ENCODE results near the gene ALPG.
"Not testable (repeated sequence)": the region's sequence is repeated elsewhere in the genome, so short reads cannot be mapped to it uniquely, and the experiment has no call there.

Gene ALPG

DNA sequence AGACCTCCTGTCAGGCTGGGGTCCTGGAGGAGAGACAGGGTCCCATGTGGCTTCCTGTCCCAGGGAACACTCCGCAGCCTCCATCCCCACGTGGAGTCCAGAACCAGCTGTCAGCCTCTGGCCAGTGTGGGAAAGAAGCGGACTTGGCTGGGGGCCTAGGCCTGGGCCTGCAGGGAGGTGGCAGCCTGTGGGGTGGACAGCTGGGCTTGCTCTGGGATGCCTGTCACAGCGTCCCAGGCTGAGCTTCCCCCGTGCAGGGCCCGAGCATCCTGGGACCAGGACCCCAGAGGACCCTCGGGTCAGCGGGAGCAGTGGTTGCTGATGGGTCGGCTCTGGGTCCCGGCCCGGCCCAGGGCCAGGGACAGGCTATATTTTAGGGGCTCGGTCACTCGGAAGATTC lies 35.8 kb downstream of the ALPG start:
- not testable (repeated sequence) for DNase-seq

GRCh38 chr2:232443047-232443446 lies 36.4 kb downstream of the ALPG start:
- not testable (repeated sequence) for DNase-seq

DNA sequence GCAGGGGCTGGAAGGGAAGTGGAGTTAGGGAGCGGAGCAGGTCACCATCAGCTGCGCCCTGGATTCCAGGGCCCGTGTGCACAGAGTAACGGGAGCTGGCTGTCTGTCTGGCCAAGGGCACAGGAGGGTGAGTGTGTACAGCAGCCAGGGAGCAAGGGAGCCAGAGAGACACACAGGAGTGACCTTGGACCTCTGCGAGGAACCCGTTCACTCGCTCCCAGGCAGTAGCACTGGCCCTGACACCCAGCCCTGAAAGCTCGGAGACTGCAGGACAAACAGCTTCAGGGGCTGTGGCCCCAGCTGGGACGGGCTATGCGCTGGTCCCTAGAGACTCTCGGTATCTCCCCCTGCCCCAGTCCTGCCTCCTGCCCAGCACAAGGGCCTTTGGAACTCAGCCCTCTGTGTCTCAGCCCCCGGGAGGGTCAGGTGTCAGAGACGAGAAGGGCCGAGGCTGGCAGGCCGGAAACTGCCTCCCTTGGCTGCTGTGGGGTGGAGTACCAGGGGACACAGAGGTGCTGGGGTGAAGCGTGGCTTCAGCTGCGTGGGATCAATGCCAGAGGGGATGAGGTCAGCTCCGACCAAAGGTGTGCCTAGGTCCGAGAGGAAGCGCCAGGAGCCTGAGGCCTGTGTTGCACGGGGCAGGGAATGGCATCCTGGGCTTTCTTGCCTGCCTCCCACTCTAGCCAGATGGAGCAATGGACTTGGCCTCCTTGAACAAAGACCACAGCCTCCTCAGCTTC lies 37.2 kb downstream of the ALPG start:
- not testable (repeated sequence) for DNase-seq

DNA sequence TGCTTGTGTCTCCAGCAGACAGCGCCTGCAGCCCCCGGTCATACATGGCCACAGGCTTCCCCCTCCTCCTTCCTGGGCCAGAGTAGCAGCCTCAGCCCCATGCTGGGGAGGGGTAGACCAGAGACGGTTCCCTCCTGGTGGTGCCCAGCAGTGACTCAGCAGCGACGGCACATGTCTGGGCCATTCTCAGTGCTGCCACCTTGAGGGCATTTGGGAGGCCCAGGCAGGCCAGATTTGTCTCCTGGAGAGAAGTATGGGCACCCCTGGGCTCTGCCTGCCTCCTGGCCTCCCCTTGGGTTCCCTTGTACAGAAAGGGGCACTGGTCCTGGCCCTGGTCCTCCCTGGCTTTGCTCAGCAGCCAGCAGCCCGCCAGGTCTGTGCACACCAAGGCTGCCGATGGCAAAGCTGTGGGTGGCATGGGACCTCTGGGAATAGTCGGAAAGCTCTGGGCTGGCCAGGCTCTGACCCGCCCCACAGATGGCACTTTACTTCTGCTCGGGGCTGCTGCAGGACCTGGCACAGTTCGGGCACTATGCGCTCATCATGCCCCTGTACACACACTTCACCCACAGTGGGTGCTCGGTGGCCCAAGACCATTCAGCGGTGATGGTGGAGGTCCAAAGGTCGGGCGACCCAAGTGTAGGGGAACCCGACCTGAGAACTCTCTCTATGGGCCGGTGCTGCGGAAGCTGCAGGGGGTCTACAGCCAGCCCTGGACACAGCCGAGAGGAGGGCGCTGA lies 37.9 kb downstream of the ALPG start:
- peak; percentile 53 for DNase-seq

DNA sequence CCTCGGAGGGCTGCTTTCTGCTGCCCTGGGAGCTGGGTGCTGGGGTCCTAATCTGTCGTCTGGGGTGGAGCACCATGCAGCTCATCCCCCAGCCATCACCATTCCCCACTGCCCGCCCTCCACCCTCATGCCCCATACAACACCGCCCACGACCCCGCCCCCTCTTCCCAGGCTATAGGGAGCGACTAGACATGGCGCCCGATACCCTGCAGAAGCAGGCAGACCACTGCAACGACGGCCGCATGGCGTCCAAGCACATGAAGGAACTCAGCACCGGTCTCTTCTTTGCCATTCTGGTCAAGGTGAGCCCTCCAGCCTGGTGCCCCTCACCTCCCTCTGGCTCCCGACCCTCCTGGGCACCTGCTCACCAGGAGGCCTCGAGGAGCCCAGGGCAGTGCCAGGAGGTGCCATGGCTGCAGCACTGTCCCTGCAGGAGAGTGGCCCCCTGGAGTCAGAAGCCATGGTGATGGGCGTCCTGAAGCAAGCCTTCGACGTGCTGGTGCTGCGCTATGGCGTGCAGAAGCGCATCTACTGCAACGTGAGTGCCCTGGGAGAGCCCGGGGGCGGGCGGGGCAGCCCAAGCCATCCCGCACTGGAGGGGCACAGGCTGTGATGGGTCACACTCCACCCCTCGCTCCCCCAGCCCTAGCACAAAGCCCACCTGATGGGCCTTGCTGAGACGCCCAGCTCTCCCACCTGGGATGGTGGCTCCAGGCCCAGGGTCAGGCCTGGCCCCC lies 38.7 kb downstream of the ALPG start:
- not testable (repeated sequence) for DNase-seq

DNA sequence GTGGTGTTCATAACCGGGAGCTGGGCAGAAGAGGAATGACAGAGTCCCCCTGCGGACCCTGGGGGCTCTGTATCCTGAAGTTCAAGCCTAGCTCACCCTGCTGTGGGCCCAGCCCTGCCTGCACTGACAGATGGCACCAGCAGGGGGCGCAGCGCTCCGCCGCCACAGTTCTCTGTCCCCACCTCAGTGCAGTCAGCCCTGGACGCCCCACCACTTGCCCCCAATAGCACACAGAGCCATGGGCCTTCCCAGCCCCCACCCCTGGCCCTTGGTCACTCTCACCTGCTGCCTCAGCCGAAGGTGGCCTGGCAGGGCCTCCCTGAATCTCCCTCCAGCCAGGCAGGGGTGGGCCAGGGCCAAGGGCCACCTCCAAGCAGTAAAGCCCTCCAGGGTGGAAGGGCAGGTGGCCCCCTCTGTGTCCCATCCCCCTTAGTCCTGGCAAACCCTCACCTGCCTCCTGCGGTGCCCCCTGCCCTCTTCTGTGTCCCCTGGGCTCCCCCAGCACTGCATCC lies 39.7 kb downstream of the ALPG start:
- not testable (repeated sequence) for DNase-seq

DNA sequence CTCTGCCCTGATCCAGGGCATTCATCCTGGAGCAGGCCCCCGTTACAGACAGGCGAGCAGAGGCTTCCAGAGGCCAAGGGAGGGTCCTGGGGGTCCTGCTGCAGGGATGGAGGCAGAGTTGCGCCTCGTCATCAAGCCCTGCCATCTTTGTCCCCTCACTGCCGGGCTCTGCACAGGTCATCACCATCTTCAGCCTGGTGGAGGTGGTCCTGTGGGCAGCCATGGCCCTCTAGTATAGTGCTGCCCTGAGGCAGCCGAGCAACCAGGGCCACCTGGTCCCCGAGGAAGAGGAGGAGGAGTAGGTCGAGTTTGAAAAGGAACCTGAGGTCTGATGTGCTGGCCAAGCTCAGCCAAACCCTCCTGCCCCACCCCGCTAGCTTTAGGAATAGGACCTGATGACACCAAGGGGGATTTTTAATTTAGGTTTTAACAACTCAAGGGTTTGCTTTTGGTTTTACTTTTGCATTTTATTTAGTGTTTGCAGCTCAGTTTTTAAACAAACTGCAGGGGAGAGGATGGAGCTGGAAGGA lies 40.5 kb downstream of the ALPG start:
- DNase-seq, result no peak

DNA sequence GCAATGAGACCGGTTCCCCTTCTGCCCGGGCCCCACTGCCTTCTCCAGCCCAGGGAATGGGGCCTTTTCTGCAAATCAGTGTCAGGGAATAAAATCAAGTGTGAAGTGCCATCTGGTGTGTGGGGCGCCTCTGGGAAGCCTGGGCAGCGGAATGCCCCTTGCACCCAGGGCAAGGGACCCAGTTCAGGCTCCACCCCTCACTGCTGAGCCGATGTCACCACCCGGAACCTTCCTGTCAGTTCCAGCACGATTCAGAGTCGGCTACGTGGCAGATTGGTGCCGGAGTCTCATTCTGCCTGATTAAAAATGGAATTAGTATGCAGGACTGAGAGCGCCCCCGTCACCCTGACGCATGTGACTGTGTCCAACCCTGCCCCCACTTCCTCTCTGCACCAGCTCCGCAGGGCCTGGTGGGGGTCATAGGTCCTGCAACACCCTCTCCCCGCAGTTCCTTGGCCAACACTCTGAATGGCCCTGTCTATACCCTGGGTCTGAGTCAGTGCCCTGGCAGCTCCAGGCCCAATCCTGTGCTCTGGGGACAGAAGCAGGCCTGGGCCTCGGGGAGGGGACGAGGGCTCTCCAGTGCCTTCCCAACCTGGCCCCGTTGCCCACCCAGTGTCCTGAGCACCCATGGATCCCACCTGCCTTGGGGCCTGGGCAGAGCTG lies 41.1 kb downstream of the ALPG start:
- no peak for DNase-seq

DNA sequence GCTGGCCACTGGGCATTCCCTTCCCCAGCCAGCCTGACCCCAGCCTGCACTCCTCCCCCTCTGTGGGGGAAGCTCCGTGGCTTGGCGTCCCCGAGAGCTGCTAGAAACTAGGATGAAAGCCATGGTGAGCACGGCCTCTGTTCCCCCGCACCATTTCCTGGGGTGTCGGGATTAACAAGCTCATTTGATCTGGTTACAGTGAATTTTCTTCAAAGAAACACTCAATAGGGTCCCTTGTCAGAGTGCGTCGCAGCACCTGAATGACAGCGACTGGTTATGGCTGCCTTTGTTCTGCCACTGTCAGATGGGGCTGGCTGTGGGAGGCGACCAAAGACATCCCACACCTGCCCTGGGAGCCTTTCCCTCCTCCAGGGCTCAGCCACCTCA lies 41.7 kb downstream of the ALPG start:
- no peak for DNase-seq

GRCh38 chr2:232449964-232450363 lies 43.3 kb downstream of the ALPG start:
- no peak for DNase-seq

GRCh38 chr2:232451645-232452044 lies 45.0 kb downstream of the ALPG start:
- not testable (repeated sequence) for DNase-seq

DNA sequence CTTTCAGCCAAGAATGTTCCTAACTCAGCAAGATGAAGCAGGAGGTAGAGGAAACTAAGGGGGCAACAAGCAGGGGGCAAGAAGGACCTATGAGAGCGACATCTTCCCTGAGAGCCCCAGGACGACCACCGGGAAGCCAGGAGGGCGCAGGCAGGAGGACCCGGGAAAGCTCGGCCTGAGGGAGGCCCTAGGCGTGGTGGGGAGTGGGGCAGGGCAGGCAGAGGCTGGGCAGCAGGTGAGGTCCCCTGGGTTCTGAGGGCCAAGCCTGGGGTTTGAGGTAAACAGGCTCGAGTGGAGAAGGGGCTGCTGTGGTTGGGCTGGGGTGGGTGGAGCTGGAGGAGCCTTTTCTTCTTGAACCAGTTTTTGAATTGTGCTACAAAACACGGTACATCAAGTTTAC lies 48.0 kb downstream of the ALPG start:
- no peak for DNase-seq

DNA sequence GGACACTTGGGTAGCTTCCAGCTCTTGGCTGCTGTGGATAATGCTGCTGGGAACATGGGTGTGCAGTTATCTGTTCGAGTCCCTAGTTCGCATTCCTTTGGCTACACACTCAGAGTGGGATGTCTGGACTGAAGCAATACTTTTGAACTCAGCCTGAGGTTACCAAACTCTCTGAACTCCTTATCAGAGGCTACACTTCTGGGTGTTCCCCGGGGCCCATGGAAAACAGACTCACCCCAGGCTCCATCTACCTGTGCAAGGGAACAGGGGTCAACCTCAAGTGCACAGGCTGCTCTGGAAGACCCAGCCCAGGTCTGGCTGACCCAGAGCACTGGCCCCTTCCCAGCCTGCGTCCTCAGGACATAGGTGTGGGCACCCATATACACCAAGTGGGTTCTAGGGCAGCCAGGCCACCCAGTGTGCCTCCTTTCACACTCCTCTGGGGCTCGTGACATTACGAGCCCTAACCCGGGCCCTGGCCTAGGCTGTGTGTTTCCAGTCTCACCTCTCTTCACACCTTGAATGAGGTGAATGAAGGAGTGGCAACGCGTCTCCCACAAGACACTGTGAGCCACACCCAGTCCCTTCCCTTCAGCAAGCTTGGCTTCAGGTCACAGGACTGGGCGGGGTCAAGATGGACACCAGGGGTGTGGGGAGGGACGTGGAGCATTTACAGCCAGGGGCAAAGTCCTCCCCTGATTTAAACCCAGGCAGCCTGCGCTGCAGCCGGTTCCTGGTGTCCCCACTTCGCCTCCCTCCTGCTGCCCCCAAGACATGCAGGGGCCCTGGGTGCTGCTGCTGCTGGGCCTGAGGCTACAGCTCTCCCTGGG lies 49.0 kb downstream of the ALPG start, which contains the start of gene ALPI:
ALPI (plus strand) TSS at position 728 of the 830 bp plus-strand sequence; CDS start at position 775, 47 bp downstream.
- no peak for DNase-seq

- no peak for DNase-seq
These were observed 49.9 kb downstream of the ALPG start for GRCh38 chr2:232456296-232457120.

DNA sequence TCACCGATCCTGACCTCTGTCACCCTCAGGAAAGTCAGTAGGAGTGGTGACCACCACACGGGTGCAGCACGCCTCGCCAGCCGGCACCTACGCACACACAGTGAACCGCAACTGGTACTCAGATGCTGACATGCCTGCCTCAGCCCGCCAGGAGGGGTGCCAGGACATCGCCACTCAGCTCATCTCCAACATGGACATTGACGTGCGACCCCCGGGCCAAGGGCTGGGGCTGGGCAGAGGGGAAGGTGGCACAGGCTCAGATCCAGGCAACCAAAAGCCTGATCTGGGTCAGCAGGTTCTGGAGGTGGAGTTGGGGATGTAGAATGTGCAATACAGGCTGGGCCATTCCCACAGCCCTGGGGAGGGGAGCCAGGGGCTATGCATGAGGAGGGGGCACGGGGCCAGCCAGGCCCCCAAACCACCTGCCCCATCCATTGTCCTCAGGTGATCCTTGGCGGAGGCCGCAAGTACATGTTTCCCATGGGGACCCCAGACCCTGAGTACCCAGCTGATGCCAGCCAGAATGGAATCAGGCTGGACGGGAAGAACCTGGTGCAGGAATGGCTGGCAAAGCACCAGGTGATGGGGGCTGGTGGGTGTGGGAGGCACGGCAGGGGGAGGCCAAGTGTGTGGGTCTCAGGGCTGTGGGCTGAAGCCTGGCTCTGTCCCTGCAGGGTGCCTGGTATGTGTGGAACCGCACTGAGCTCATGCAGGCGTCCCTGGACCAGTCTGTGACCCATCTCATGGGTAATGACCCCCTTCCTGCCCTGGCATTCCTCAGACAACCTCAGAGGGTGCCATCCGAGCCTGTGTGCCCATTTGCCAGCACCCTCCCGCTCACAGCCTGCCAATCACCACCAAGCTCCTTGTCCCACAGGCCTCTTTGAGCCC lies 50.7 kb downstream of the ALPG start:
- no peak for DNase-seq

DNA sequence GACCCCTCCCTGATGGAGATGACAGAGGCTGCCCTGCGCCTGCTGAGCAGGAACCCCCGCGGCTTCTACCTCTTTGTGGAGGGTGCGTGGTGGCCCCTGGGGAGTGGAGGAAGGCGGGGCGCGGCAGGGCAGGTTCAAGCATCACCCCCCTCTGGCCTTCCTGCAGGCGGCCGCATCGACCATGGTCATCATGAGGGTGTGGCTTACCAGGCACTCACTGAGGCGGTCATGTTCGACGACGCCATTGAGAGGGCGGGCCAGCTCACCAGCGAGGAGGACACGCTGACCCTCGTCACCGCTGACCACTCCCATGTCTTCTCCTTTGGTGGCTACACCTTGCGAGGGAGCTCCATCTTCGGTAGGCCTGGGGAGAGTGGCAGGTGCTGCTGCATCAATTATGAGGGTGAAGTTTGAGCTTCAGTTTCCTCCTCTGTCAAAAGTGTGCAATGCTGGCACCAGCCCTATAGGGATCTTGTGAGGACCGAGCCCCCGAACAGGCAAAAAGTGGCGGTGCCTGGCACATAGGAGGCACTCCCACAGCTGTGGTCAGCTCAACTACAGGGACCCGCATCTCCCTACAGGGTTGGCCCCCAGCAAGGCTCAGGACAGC lies 51.5 kb downstream of the ALPG start:
- no peak for DNase-seq

- DNase-seq, result no peak
These were observed 52.2 kb downstream of the ALPG start for GRCh38 chr2:232458661-232459418.

DNA sequence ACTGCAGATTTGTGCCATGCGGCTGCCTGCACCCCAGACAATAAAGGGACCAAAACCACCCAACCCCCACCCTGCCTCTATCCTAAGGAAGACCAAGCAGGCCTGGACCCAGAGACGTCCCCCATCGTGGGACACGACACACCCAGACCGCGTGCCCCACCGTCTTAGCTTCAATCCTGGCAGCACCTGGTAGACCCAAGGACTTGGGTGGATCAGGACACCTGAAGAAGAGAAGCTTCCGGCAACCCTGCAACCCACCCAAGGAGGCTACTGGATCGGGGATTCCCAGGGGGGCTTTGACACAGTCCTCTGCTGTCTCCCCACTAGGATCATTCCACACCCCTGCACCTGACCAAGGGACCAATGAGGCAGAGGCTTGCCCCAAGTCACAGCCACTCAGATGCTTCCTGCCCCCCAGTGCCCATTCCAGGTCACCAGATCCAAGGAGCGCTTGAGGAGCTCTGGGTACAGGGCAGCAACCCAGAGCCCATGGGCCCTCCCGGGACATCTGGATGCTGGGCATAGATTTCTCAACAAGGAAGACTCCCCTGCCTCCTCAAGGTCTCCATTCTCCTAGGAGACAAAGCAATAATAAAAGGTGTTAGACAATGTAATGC lies 52.9 kb downstream of the ALPG start:
- DNase-seq, result no peak

All from fibroblast of skin of scalp (primary cell).